NB4 (cell line): ENCODE results near the gene B9D2.

ENCODE experiments used
- DNase-seq: peaks from one replicate; pipeline ENCODE4 v3.0.0; 2010; ENCODE audit warnings: low read depth
- H3K4me3 ChIP-seq: one replicate; pipeline ENCODE4 v1.5.1; 2011; ENCODE audit warnings: mild to moderate bottlenecking, low read depth, low read length, moderate library complexity
- MYC ChIP-seq: IDR thresholded peaks from 2 replicates; pipeline ENCODE4 v1.6.1; 2011; ENCODE audit warnings: low read depth, low read length
- POLR2A ChIP-seq: IDR thresholded peaks from 2 replicates; pipeline ENCODE4 v1.6.1; 2011; ENCODE audit warnings: mild to moderate bottlenecking; ENCODE audit not compliant: insufficient read length; ENCODE audit errors: extremely low read depth
- TF ChIP-seq, protein P1 (sequence below): IDR thresholded peaks from one replicate; pipeline ENCODE4 v1.5.1; 2012; ENCODE audit warnings: low read depth, low read length
- TF ChIP-seq, protein P2 (sequence below): IDR thresholded peaks from 2 replicates; pipeline ENCODE4 v1.6.1; 2011; ENCODE audit warnings: low read depth, low read length

Gene B9D2

DNA sequence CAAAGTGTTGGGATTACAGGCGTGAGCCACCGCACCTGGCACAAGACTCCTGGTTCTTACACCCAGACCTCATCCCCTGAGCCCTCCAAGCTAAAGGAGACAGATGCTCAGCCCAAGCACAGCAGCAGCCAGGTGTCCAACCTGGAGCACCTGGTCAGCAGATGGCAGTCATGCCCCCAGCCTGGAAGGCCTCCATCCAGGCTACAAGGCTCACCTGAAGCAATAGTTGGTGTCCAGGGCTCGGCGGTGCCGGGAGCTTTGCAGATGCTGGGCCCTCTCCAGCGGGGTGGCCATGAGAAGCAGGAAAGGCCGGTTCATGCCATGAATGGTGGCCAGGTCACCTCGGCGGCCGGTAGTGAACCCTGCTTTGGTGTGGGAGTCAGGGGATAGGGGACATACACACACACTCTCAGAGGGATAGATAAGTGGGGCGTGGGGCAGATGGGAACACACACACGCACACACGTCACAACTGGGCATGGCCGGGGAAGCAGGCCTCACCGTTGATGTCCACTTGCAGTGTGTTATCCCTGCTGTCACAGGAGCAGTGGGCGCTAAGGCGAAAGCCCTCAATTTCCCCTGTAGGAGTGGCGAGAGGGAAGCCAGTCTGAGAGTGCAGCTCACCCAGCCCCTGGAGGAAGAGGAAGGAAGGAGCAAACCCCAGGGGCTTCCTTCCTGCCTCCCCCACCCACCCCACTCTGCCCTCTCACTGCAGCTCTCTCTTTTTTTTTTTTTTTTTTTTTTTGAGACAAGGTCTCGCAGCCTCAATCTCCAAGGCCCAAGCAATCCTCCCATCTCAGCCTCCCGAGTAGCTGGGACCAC lies 22.1 kb downstream of the B9D2 start:
- no peak for DNase-seq
- H3K4me3 ChIP-seq = no peak overlapping the region
- no peak for TF ChIP-seq POLR2A
- TF ChIP-seq, protein P1, sequence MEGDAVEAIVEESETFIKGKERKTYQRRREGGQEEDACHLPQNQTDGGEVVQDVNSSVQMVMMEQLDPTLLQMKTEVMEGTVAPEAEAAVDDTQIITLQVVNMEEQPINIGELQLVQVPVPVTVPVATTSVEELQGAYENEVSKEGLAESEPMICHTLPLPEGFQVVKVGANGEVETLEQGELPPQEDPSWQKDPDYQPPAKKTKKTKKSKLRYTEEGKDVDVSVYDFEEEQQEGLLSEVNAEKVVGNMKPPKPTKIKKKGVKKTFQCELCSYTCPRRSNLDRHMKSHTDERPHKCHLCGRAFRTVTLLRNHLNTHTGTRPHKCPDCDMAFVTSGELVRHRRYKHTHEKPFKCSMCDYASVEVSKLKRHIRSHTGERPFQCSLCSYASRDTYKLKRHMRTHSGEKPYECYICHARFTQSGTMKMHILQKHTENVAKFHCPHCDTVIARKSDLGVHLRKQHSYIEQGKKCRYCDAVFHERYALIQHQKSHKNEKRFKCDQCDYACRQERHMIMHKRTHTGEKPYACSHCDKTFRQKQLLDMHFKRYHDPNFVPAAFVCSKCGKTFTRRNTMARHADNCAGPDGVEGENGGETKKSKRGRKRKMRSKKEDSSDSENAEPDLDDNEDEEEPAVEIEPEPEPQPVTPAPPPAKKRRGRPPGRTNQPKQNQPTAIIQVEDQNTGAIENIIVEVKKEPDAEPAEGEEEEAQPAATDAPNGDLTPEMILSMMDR = no peak
- TF ChIP-seq, protein P2, sequence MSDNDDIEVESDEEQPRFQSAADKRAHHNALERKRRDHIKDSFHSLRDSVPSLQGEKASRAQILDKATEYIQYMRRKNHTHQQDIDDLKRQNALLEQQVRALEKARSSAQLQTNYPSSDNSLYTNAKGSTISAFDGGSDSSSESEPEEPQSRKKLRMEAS = no peak
- no peak for TF ChIP-seq MYC

DNA sequence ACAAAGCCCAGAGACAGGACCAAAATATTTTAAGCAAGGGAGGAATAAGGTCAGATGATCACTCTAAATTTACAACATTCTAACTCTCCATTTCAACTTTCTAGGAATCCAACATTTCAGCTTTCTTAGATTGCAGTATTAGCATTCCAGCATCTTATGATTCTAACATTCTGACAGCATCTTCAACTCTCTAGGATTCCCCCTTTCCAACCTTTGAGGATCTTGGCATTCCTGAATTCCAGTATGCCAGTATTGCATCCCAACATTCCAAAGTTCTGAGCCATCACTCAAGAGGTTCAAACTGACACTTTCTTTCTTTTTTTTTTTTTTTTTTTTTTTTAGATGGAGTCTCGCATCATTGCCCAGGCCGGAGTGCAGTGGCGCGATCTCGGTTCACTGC lies 24.0 kb downstream of the B9D2 start:
- DNase-seq = no peak
- TF ChIP-seq MYC = no peak
- TF ChIP-seq POLR2A = no peak
- TF ChIP-seq, protein P1 = no peak
- TF ChIP-seq, protein P2 = no peak
- no peak overlapping the region for H3K4me3 ChIP-seq

DNA sequence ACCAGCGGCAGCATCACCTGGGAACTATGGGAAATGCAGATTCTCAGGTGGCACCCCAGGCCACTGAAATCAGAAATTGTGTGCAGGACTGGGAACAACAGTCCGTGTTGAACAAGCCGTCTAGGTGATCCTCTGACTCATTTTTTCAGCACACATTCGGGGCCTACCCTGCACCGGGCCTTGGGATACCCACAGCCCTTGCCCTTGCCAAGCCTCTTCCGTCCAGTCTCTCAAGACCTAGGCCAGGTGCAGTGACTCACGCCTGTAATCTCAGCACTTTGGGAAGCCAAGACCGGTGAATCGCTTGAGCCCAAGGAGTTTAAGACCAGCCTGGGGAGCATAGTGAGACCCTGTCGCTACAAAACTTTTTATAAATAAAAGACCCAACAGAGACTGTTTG lies 28.5 kb downstream of the B9D2 start:
- H3K4me3 ChIP-seq = no peak overlapping the region
- TF ChIP-seq, protein P2 = no peak
- TF ChIP-seq, protein P1 = no peak
- TF ChIP-seq MYC (no peak), POLR2A (no peak)
- DNase-seq = no peak

DNA sequence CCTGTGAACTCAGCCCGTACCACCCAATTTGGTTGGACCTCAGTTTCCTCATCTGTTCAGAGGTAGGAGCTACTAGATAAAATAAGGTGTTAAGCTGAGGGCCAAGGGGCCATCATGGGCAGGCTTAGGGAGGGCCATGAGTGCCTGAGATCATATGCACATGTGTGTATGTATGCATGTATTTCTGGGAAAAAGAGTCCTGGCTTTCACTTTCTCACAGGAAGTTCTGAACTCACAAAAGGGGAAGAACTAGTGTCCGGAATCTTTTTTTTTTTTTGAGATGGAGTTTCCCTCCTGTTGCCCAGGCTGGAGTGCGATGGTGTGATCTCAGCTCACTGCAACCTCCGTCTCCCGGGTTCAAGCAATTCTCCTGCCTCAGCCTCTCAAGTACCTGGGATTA lies 29.2 kb downstream of the B9D2 start:
- H3K4me3 ChIP-seq = no peak overlapping the region
- no peak for DNase-seq
- TF ChIP-seq, protein P1 = no peak
- TF ChIP-seq MYC = no peak
- TF ChIP-seq, protein P2 = no peak
- no peak for TF ChIP-seq POLR2A

DNA sequence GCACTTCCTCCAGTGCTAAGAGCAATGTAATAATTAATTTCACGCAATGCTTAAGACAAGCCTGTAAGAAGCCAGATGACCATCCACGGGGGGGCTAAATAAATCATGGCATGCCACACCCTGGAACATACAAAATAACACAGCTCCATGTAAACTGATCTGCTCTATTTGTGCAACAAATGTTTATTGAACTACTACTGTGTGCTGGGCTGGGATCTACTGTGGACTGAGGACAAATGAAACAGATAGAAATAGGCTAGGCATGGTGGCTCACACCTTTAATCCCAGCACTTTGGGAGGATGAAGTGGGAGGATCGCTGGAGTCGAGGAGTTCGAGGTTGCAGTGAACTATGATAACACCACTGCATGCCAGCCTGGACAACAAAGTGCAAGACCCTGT lies 31.5 kb downstream of the B9D2 start:
- no peak overlapping the region for H3K4me3 ChIP-seq
- DNase-seq = no peak
- TF ChIP-seq, protein P2 = no peak
- no peak for TF ChIP-seq MYC
- no peak for TF ChIP-seq POLR2A
- TF ChIP-seq, protein P1 = no peak
